ENCODE data around the gene SLC4A1. TPM values are rescaled to one million over a fixed set of nuclear protein-coding genes. Genes with fewer than 3 reads are reported as not detected.
A peak's percentile ranks its signal among the peaks of the same experiment; 100 is the strongest.

SLC4A1 gene
- total RNA-seq, 1 experiment from 2014 or later = 0.22 TPM

- no peak overlapping the region for H2AFZ ChIP-seq (ENCODE audit: low read depth, low read length, poor library complexity, severe bottlenecking)
- peaks cover 4% of the 10 kb centered on the region; the same call in 1 of the 2 replicates for H3K79me2 ChIP-seq (ENCODE audit: insufficient read depth, low read length)
- H3K9me3 ChIP-seq (ENCODE audit: control insufficient read depth in 1 of 2, insufficient read depth in 1 of 2, low read depth in 1 of 2, low read length in 2 of 2) = no peaks in the 10 kb centered on the region
- ChIA-PET POLR2A (interaction anchor here (0.9 kb wide), 1 partner anchor 95 kb away, joined by 3 read pairs; no protein-coding TSS in a partner anchor), RAD21 (ENCODE audit: low non-redundant PET in 1 of 2, low total read pairs in 2 of 2, uncharacterized antibody in 2 of 2, unreplicated experiment in 2 of 2) (no interaction called here), CTCF (interaction anchor here (0.6 to 1.3 kb wide), 3 partner anchors 11 to 96 kb away, joined by 3 read pairs; no protein-coding TSS in a partner anchor)
- DNase-seq (ENCODE audit: low read depth, low spot score) = no peak
- intact Hi-C loops (cut with micrococcal nuclease) = no loop called here
- H3K36me3 ChIP-seq (ENCODE audit: control insufficient read depth in 1 of 2, insufficient read depth in 2 of 2, low read length in 2 of 2) = peaks cover 9 to 17% of the 10 kb centered on the region in 2 experiments; a peak in 3 of 4 replicates
- no peaks in the 10 kb centered on the region for H4K20me1 ChIP-seq (ENCODE audit: insufficient read depth)
- no peaks in the 10 kb centered on the region for H3K27me3 ChIP-seq (ENCODE audit: insufficient read depth, low read length)
- H3K27ac ChIP-seq (ENCODE audit: low read depth, low read length) = no peak overlapping the region
- peaks cover 2 to 38% of the 10 kb centered on the region in 2 experiments; a peak in 2 of 4 replicates for H3K4me1 ChIP-seq (ENCODE audit: control insufficient read depth in 1 of 2, insufficient read depth in 2 of 2, low read length in 2 of 2)
- no peak overlapping the region for H3K9ac ChIP-seq (ENCODE audit: low read length)
- TF ChIP-seq CEBPB (IDR thresholded peaks at IDR 0.05; ENCODE audit: low read depth) (no peak), EGR1 (IDR thresholded peaks at IDR 0.05; ENCODE audit: low read depth) (no peak), SIN3A (IDR thresholded peaks at IDR 0.05; ENCODE audit: low read depth) (no peak), ELF1 (IDR thresholded peaks at IDR 0.05; ENCODE audit: borderline replicate concordance, low read depth) (no peak), POLR2AphosphoS5 (IDR thresholded peaks at IDR 0.05; ENCODE audit: low read depth, low read length) (no peak), POLR2A (IDR thresholded peaks at IDR 0.05; ENCODE audit: borderline replicate concordance, extremely low read depth, insufficient read depth, insufficient read length) (no peak), EZH2phosphoT487 (IDR thresholded peaks at IDR 0.05; ENCODE audit: borderline replicate concordance) (no peak), RAD21 (IDR thresholded peaks at IDR 0.05; ENCODE audit: low read depth) (no peak), CBX3 (IDR thresholded peaks at IDR 0.05; ENCODE audit: low read depth) (no peak), ZFX (IDR thresholded peaks at IDR 0.05) (no peak), ZBTB33 (IDR thresholded peaks at IDR 0.05; ENCODE audit: extremely low read depth, insufficient replicate concordance, low read length) (no peak)
- TF ChIP-seq, protein P1, sequence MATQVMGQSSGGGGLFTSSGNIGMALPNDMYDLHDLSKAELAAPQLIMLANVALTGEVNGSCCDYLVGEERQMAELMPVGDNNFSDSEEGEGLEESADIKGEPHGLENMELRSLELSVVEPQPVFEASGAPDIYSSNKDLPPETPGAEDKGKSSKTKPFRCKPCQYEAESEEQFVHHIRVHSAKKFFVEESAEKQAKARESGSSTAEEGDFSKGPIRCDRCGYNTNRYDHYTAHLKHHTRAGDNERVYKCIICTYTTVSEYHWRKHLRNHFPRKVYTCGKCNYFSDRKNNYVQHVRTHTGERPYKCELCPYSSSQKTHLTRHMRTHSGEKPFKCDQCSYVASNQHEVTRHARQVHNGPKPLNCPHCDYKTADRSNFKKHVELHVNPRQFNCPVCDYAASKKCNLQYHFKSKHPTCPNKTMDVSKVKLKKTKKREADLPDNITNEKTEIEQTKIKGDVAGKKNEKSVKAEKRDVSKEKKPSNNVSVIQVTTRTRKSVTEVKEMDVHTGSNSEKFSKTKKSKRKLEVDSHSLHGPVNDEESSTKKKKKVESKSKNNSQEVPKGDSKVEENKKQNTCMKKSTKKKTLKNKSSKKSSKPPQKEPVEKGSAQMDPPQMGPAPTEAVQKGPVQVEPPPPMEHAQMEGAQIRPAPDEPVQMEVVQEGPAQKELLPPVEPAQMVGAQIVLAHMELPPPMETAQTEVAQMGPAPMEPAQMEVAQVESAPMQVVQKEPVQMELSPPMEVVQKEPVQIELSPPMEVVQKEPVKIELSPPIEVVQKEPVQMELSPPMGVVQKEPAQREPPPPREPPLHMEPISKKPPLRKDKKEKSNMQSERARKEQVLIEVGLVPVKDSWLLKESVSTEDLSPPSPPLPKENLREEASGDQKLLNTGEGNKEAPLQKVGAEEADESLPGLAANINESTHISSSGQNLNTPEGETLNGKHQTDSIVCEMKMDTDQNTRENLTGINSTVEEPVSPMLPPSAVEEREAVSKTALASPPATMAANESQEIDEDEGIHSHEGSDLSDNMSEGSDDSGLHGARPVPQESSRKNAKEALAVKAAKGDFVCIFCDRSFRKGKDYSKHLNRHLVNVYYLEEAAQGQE (IDR thresholded peaks at IDR 0.05; ENCODE audit: low read depth) = no peak
- TF ChIP-seq, protein P2, sequence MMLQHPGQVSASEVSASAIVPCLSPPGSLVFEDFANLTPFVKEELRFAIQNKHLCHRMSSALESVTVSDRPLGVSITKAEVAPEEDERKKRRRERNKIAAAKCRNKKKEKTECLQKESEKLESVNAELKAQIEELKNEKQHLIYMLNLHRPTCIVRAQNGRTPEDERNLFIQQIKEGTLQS (IDR thresholded peaks at IDR 0.05) = no peak
- TF ChIP-seq, protein P3, sequence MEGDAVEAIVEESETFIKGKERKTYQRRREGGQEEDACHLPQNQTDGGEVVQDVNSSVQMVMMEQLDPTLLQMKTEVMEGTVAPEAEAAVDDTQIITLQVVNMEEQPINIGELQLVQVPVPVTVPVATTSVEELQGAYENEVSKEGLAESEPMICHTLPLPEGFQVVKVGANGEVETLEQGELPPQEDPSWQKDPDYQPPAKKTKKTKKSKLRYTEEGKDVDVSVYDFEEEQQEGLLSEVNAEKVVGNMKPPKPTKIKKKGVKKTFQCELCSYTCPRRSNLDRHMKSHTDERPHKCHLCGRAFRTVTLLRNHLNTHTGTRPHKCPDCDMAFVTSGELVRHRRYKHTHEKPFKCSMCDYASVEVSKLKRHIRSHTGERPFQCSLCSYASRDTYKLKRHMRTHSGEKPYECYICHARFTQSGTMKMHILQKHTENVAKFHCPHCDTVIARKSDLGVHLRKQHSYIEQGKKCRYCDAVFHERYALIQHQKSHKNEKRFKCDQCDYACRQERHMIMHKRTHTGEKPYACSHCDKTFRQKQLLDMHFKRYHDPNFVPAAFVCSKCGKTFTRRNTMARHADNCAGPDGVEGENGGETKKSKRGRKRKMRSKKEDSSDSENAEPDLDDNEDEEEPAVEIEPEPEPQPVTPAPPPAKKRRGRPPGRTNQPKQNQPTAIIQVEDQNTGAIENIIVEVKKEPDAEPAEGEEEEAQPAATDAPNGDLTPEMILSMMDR (IDR thresholded peaks at IDR 0.05 in 2 of 3, conservative IDR thresholded peaks at IDR 0.05 in 1 of 3; ENCODE audit: borderline replicate concordance in 1 of 3, insufficient read depth in 1 of 3, low read depth in 2 of 3, low read length in 2 of 3) = no peak
- H3K9me2 ChIP-seq (ENCODE audit: insufficient read depth) = no peaks in the 10 kb centered on the region
- H3K4me2 ChIP-seq (ENCODE audit: low read length) = peak overlapping the region; percentile 73
- no TSS peak for BruUV-seq (replicated peaks)
- ATAC-seq = no peak
- H3K4me3 ChIP-seq (replicated peaks in 1 of 2; ENCODE audit: low read depth in 1 of 2, low read length in 2 of 2) = peak overlapping the region; percentile 25 to 38
These were observed 48.1 kb upstream of the SLC4A1 start for GRCh38 chr17:44315760-44316731.
